Keratinocyte (primary cell): Measurements from ENCODE around the gene FTO.

Experiments
- CTCF ChIP-seq, 3 experiments: IDR thresholded peaks in 1 of 3; conservative IDR thresholded peaks in 1 of 3; optimal IDR thresholded peaks in 1 of 3; 2 replicates in 2 of 3; 3 replicates in 1 of 3; pipeline versions ENCODE3 to v1.5.1; 2011; ENCODE audit warnings: low read length in 3 of 3, mild to moderate bottlenecking in 3 of 3, moderate library complexity in 2 of 3, control low read depth in 1 of 3, inconsistent platforms in 1 of 3; ENCODE audit not compliant: insufficient read depth in 2 of 3; ENCODE audit errors: extremely low read depth in 1 of 3
- EZH2 ChIP-seq: IDR thresholded peaks from one replicate; pipeline ENCODE4 v1.6.1; 2012; ENCODE audit warnings: inconsistent platforms, mild to moderate bottlenecking, low read length, moderate library complexity

DNA sequence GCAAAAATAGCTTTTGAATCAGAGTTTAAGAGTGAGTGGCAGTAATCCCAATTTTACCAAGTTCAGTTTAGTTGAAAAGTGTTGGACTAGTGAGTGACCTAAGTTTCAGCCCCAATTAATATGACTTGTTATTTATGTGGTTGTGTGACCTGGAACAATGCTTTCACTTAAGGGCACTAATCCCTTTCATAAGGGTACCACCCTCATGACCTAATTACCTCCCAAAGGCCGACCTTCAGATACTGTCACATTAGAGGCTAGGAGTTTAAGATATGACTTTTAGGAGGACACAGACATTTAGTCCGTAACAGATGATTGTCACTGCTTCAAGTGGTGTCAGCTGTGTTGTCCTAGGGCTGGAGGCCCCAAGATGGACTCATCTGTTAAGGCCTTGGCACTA lies 392.7 kb downstream of the FTO start:
- TF ChIP-seq CTCF (optimal IDR thresholded peaks at IDR 0.05 in 1 of 3, IDR thresholded peaks at IDR 0.05 in 1 of 3, conservative IDR thresholded peaks at IDR 0.05 in 1 of 3; ENCODE audit: extremely low read depth in 1 of 3, insufficient read depth in 2 of 3, low read length in 3 of 3) (no peak), EZH2 (no peak)
